DND-41 (cell line): ENCODE measurements around the gene APC2.

Source experiments
- ATAC-seq: fragments of 200-7000 bp; cut with Tn5 transposase; 3 replicates; pipeline ENCODE4 v1.9.1; 2021; ENCODE audit warnings: low read depth; ENCODE audit not compliant: insufficient read depth
- DNase-seq: peaks from one replicate; pipeline ENCODE4 v3.0.0-alpha.2; 2020
- H2AFZ ChIP-seq: 2 replicates; pipeline ENCODE4 v1.6.0; 2012; ENCODE audit warnings: low read depth, low read length
- H3K27ac ChIP-seq: 2 replicates; pipeline ENCODE4 v1.5.1; 2012; ENCODE audit warnings: low read length, inconsistent platforms
- H3K27me3 ChIP-seq: fragments of 200-600 bp; sonication (generic); 2 replicates; pipeline ENCODE4 v1.6.0; 2012; ENCODE audit warnings: low read length, mild to moderate bottlenecking, inconsistent platforms; ENCODE audit not compliant: insufficient read depth, poor library complexity
- H3K36me3 ChIP-seq: 2 replicates; pipeline ENCODE4 v1.5.1; 2012; ENCODE audit warnings: low read length, inconsistent platforms; ENCODE audit not compliant: insufficient read depth
- H3K4me1 ChIP-seq: 2 replicates; pipeline ENCODE4 v1.5.1; 2012; ENCODE audit warnings: mild to moderate bottlenecking, low read length; ENCODE audit not compliant: insufficient read depth
- H3K4me2 ChIP-seq: 2 replicates; pipeline ENCODE4 v1.6.0; 2012; ENCODE audit warnings: mild to moderate bottlenecking, moderate library complexity, low read length, inconsistent platforms; ENCODE audit not compliant: insufficient read depth
- H3K4me3 ChIP-seq, 2 experiments: fragments of 200-600 bp in 1 of 2; shearing (Covaris generic) in 1 of 2; 2 replicates each; pipeline ENCODE4 v1.5.1; 2012 to 2016; ENCODE audit warnings: inconsistent platforms in 2 of 2, low read length in 2 of 2, mild to moderate bottlenecking in 2 of 2, low read depth in 1 of 2, moderate library complexity in 1 of 2
- H3K79me2 ChIP-seq: 2 replicates; pipeline ENCODE4 v1.6.0; 2012; ENCODE audit warnings: low read length, inconsistent platforms; ENCODE audit not compliant: insufficient read depth
- H3K9ac ChIP-seq: 2 replicates; pipeline ENCODE4 v1.6.0; 2012; ENCODE audit warnings: low read depth, mild to moderate bottlenecking, inconsistent platforms, low read length, moderate library complexity
- H3K9me3 ChIP-seq: 2 replicates; pipeline ENCODE4 v1.5.1; 2012; ENCODE audit warnings: low read length, moderate library complexity, mild to moderate bottlenecking, inconsistent platforms; ENCODE audit not compliant: insufficient read depth, severe bottlenecking
- H4K20me1 ChIP-seq: 2 replicates; pipeline ENCODE4 v1.6.0; 2012; ENCODE audit warnings: low read length; ENCODE audit not compliant: insufficient read depth
- CTCF ChIP-seq: IDR thresholded peaks from 2 replicates; pipeline ENCODE4 v1.5.1; 2012; ENCODE audit warnings: borderline replicate concordance, low read length, moderate library complexity, mild to moderate bottlenecking; ENCODE audit not compliant: poor library complexity, severe bottlenecking; ENCODE audit errors: extremely low read depth
- EZH2 ChIP-seq: IDR thresholded peaks from 3 replicates; pipeline ENCODE4 v1.6.1; 2012; ENCODE audit warnings: borderline replicate concordance, low read depth, mild to moderate bottlenecking, moderate library complexity, low read length, inconsistent platforms; ENCODE audit not compliant: severe bottlenecking

Gene APC2

GRCh38 chr19:1449467-1450442 is at the start of gene APC2:
Gene APC2, plus strand, starts transcription at chr19:1450121. Its CDS starts 2,881 bp downstream, at chr19:1453002.
- Histone ChIP-seq H3K9ac (no peak within 1 kb of the TSS), H3K4me3 (no peak within 1 kb of the TSS), H3K4me2 (no peak within 1 kb of the TSS), H3K27ac (no peak within 1 kb of the TSS), H3K36me3 (no peaks in the 10 kb centered on the region), H3K9me3 (no peaks in the 10 kb centered on the region), H2AFZ (no peak within 1 kb of the TSS), H3K79me2 (no peaks in the 10 kb centered on the region), H3K27me3 (peaks cover 7% of the 10 kb centered on the region), H4K20me1 (peaks cover 35% of the 10 kb centered on the region), H3K4me1 (peaks cover 8% of the 10 kb centered on the region)
- TF ChIP-seq CTCF = no peak
- no peak for TF ChIP-seq EZH2
- ATAC-seq (peak; percentile 41), DNase-seq (peak; percentile 57)

GRCh38 chr19:1400281-1401137 is 49.4 kb upstream of the APC2 start:
- Histone ChIP-seq H3K36me3 (peaks cover 28% of the 10 kb centered on the region), H3K4me3 (peak overlapping the region; percentile 95 to 96), H3K27ac (peak overlapping the region; percentile 81), H3K9me3 (no peaks in the 10 kb centered on the region), H3K9ac (peak overlapping the region; percentile 96), H3K27me3 (no peaks in the 10 kb centered on the region), H4K20me1 (peaks cover 16% of the 10 kb centered on the region), H3K4me2 (peak overlapping the region; percentile 85), H3K4me1 (peaks cover 31% of the 10 kb centered on the region), H3K79me2 (peaks cover 29% of the 10 kb centered on the region), H2AFZ (peak overlapping the region; percentile 96)
- ATAC-seq (peak; percentile 56), DNase-seq (peak; percentile 43)
- no peak for TF ChIP-seq CTCF
- no peak for TF ChIP-seq EZH2

GRCh38 chr19:1401138-1401888 is 48.6 kb upstream of the APC2 start, which contains the start of gene GAMT:
Gene GAMT, minus strand, starts transcription at chr19:1401542. Its CDS starts 66 bp downstream, at chr19:1401476.
- Histone ChIP-seq H3K4me2 (peak within 1 kb of the TSS; percentile 85), H2AFZ (peak within 1 kb of the TSS; percentile 96), H3K4me3 (peak within 1 kb of the TSS; percentile 95 to 96), H3K36me3 (peaks cover 25% of the 10 kb centered on the region), H3K27me3 (no peaks in the 10 kb centered on the region), H3K27ac (peak within 1 kb of the TSS; percentile 84), H3K4me1 (peaks cover 35% of the 10 kb centered on the region), H4K20me1 (peaks cover 9% of the 10 kb centered on the region; the same call in 1 of the 2 replicates), H3K9ac (peak within 1 kb of the TSS; percentile 96), H3K9me3 (no peaks in the 10 kb centered on the region), H3K79me2 (peaks cover 29% of the 10 kb centered on the region)
- DNase-seq (peak; percentile 76), ATAC-seq (peak; percentile 82)
- peak; percentile 60 for TF ChIP-seq CTCF
- TF ChIP-seq EZH2 = no peak
